D721Med (cell line): ENCODE results near the gene NFATC1.

ENCODE experiments used
- DNase-seq: peaks from one replicate; pipeline ENCODE4 v3.0.0; 2011; ENCODE audit warnings: low spot score; ENCODE audit not compliant: insufficient read length
- FAIRE-seq: peaks from 2 replicates; lab custom pipeline; 2011; peaks lifted over from hg19 to GRCh38; lab: Jason Lieb, UNC
- TF ChIP-seq, protein P1 (sequence below): IDR thresholded peaks from 2 replicates; pipeline ENCODE4 v1.5.1; 2012; ENCODE audit warnings: mild to moderate bottlenecking, control low read depth; ENCODE audit not compliant: insufficient read depth; ENCODE audit errors: missing control alignments

Gene NFATC1

DNA sequence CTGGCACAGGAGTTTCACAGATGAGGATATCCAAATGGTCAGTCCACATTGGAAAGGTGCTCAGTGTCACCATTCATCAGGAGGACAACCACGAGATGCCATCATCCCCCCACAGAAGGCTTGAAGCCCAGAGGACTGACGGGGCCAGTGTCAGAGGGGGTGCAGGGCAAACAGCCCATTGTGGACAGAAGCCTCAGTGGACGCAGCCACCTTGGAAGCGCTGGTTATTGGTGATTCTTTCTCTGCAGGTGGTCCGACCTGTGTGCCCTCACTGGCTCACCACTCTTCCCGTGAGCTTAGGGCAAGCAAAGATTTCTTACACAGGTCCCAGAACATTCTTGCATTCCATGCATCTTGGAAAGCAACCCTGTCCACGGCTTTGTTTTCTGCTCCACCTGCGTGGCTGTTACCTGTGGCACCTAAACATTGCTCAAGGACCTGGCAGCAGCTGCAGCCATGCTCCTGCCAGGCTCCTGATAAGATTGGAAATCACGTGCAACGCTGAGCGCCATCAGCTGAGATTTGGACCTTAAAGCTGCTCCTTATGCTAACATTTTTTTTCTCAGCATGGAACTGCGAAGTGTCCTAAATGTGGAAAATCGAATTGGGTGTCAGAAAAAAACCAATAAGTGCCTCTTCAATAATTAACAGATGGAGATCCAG lies 172.9 kb downstream of the NFATC1 start:
- DNase-seq (no peak), FAIRE-seq (no peak)
- TF ChIP-seq, protein P1, sequence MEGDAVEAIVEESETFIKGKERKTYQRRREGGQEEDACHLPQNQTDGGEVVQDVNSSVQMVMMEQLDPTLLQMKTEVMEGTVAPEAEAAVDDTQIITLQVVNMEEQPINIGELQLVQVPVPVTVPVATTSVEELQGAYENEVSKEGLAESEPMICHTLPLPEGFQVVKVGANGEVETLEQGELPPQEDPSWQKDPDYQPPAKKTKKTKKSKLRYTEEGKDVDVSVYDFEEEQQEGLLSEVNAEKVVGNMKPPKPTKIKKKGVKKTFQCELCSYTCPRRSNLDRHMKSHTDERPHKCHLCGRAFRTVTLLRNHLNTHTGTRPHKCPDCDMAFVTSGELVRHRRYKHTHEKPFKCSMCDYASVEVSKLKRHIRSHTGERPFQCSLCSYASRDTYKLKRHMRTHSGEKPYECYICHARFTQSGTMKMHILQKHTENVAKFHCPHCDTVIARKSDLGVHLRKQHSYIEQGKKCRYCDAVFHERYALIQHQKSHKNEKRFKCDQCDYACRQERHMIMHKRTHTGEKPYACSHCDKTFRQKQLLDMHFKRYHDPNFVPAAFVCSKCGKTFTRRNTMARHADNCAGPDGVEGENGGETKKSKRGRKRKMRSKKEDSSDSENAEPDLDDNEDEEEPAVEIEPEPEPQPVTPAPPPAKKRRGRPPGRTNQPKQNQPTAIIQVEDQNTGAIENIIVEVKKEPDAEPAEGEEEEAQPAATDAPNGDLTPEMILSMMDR = no peak

DNA sequence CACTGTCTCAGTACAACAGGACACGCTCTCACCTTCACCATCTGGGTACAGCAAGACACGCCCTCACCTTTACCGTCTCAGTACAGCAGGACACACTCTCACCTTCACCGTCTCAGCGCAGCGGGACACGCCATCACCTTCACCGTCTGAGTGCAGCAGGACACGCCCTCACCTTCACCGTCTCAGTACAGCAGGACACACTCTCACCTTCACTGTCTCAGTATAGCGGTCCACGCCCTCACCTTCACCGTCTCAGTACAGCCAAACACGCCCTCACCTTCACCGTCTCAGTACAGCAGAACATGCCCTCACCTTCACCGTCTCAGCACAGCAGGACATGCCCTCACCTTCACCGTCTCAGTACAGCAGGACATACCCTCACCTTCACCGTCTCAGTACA lies 174.0 kb downstream of the NFATC1 start:
- DNase-seq (no peak), FAIRE-seq (no peak)
- TF ChIP-seq, protein P1 = no peak

DNA sequence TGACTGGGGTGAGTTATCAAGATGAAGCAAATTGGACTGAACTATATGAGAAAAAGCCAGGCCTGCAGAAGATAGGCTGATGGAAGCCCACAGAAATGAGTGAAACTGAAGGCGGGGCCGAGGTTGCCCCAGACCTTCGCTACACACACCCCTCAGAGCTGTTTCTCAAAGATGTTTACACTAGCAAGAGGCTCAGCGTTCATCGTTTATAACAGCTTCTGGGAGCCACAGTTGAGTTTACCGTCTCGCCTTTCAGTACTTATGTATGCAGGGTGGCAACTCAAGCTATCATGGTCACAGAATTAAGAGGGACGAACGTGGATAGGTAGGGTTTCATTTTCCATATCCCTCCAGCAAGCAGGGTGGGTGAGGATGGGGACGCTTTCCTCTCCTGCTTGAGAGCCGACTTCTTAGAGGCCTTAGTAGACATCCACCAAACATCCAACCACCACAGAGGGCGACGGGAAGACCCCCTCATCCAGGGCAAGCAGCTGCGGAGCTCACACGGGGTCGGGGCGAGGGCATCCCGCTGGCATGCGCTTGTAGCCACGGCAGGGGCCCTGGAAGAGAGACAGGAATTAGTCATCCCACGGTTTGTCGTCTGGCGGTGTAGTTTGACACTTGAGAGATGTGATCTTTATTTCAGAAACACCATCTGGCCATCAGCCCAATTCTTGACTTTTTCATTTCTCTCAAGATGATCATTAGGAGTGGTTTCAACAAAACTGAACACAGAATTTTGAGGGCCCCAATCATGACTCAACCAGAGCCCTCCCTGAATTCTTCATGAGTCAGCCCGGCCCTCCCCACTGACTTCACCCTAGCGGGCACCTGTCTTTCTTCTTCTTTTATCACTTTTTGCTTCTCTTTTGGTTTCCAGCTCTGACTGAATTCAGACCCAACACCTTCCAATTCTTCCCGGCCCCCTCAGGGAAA lies 174.8 kb downstream of the NFATC1 start:
- TF ChIP-seq, protein P1 = no peak
- no peak for DNase-seq
- FAIRE-seq = no peak

GRCh38 chr18:79571211-79572092 lies 175.7 kb downstream of the NFATC1 start:
- FAIRE-seq (no peak), DNase-seq (no peak)
- TF ChIP-seq, protein P1 = no peak

DNA sequence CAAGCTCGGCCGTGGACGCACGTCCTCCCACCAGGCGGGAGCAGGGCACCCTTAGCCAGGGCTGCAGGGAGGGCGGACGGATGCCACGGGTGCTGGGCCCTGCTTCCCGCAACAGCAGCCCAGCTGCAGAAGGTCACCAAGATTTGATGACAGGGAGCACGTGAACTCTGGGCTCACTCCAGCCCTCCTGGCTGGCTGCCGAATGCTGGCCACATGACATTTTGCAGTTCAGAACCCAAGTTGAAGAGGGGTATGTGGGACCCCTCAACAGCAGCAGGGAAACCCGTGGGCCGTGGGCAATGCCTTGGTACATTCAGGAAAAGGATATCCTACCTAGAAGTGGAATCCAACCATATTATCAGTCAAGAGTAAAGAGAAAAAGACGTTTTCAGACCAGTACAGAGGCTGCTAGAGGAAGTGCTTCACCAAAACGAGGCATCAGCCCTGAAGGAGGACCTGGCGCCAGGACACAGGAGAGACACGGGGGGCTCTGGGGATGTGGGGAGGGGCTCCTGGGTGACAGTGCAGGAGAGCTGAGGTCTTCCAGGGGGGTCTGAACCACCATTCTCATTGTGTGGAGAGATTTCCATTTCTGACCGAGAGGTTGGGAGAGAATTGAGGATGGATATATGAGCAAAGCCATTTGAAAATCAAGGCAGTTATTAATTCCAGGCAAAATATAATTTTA lies 176.5 kb downstream of the NFATC1 start:
- no peak for FAIRE-seq
- TF ChIP-seq, protein P1 = no peak
- no peak for DNase-seq

GRCh38 chr18:79572848-79573451 lies 177.2 kb downstream of the NFATC1 start:
- no peak for DNase-seq
- TF ChIP-seq, protein P1 = no peak
- no peak for FAIRE-seq
